ENCODE data around the gene C6orf58. TPM values are rescaled to one million over a fixed set of nuclear protein-coding genes. Genes with fewer than 3 reads are reported as not detected.

C6orf58 gene
- total RNA-seq, 1 experiment from 2014 or later: not detected

- in situ Hi-C loops (cut with HindIII; ENCODE audit: low pct_unique_long_range_greater_than_20kb, low sequenced_read_pairs): no loop called here
- H3K4me3 ChIP-seq (ENCODE audit: low read depth in 2 of 2, low read length in 2 of 2): no peak overlapping the region
- no peaks in the 10 kb centered on the region for H3K36me3 ChIP-seq (ENCODE audit: control insufficient read depth, insufficient read depth, low read length)
- no peak for ATAC-seq
- CTCF ChIA-PET: no interaction called here
- H3K4me1 ChIP-seq (ENCODE audit: control insufficient read depth, insufficient read depth, low read length): no peaks in the 10 kb centered on the region
- DNase-seq (ENCODE audit: low read depth, low spot score): no peak
- intact Hi-C loops (cut with micrococcal nuclease; ENCODE audit: unreplicated experiment): no loop called here
- TF ChIP-seq POLR2AphosphoS5 (IDR thresholded peaks at IDR 0.05; ENCODE audit: low read depth, low read length) (no peak), SIN3A (IDR thresholded peaks at IDR 0.05; ENCODE audit: borderline replicate concordance, insufficient read depth, low read depth, low read length) (no peak), CTCF (IDR thresholded peaks at IDR 0.05) (no peak)
- TF ChIP-seq, protein P1, sequence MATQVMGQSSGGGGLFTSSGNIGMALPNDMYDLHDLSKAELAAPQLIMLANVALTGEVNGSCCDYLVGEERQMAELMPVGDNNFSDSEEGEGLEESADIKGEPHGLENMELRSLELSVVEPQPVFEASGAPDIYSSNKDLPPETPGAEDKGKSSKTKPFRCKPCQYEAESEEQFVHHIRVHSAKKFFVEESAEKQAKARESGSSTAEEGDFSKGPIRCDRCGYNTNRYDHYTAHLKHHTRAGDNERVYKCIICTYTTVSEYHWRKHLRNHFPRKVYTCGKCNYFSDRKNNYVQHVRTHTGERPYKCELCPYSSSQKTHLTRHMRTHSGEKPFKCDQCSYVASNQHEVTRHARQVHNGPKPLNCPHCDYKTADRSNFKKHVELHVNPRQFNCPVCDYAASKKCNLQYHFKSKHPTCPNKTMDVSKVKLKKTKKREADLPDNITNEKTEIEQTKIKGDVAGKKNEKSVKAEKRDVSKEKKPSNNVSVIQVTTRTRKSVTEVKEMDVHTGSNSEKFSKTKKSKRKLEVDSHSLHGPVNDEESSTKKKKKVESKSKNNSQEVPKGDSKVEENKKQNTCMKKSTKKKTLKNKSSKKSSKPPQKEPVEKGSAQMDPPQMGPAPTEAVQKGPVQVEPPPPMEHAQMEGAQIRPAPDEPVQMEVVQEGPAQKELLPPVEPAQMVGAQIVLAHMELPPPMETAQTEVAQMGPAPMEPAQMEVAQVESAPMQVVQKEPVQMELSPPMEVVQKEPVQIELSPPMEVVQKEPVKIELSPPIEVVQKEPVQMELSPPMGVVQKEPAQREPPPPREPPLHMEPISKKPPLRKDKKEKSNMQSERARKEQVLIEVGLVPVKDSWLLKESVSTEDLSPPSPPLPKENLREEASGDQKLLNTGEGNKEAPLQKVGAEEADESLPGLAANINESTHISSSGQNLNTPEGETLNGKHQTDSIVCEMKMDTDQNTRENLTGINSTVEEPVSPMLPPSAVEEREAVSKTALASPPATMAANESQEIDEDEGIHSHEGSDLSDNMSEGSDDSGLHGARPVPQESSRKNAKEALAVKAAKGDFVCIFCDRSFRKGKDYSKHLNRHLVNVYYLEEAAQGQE (IDR thresholded peaks at IDR 0.05; ENCODE audit: insufficient read depth in 1 of 2, low read depth in 2 of 2, low read length in 1 of 2): no peak
- H3K9me3 ChIP-seq (ENCODE audit: control insufficient read depth, insufficient read depth, low read depth, low read length): no peaks in the 10 kb centered on the region
- H3K27ac ChIP-seq (ENCODE audit: low read length): no peak overlapping the region
- BruUV-seq (replicated peaks): no TSS peak
- POLR2A ChIA-PET: no interaction called here
- H3K27me3 ChIP-seq (ENCODE audit: control insufficient read depth, insufficient read depth, low read length): no peaks in the 10 kb centered on the region; the same call in 1 of the 2 replicates
These were observed 15.3 kb upstream of the C6orf58 start for GRCh38 chr6:127561660-127562059.

- Histone ChIP-seq H3K4me1 (ENCODE audit: control insufficient read depth, insufficient read depth, low read length) (no peaks in the 10 kb centered on the region), H3K27ac (ENCODE audit: low read length) (no peak overlapping the region), H3K27me3 (ENCODE audit: control insufficient read depth, insufficient read depth, low read length) (no peaks in the 10 kb centered on the region; the same call in 1 of the 2 replicates), H3K36me3 (ENCODE audit: control insufficient read depth, insufficient read depth, low read length) (no peaks in the 10 kb centered on the region), H3K4me3 (ENCODE audit: low read depth in 2 of 2, low read length in 2 of 2) (no peak overlapping the region), H3K9me3 (ENCODE audit: control insufficient read depth, insufficient read depth, low read depth, low read length) (no peaks in the 10 kb centered on the region)
- ChIA-PET POLR2A (no interaction called here), CTCF (no interaction called here)
- intact Hi-C loops (cut with micrococcal nuclease; ENCODE audit: unreplicated experiment): no loop called here
- no TSS peak for BruUV-seq (replicated peaks)
- ATAC-seq: no peak
- no peak for DNase-seq (ENCODE audit: low read depth, low spot score)
- in situ Hi-C loops (cut with HindIII; ENCODE audit: low pct_unique_long_range_greater_than_20kb, low sequenced_read_pairs): no loop called here
- TF ChIP-seq SIN3A (IDR thresholded peaks at IDR 0.05; ENCODE audit: borderline replicate concordance, insufficient read depth, low read depth, low read length) (no peak), POLR2AphosphoS5 (IDR thresholded peaks at IDR 0.05; ENCODE audit: low read depth, low read length) (no peak), CTCF (IDR thresholded peaks at IDR 0.05) (no peak), TCF7L2 (IDR thresholded peaks at IDR 0.05; ENCODE audit: low read depth, low read length) (no peak)
- TF ChIP-seq, protein P1 (IDR thresholded peaks at IDR 0.05; ENCODE audit: insufficient read depth in 1 of 2, low read depth in 2 of 2, low read length in 1 of 2): no peak
These were observed 12.2 kb upstream of the C6orf58 start for GRCh38 chr6:127564761-127565160.
